HT-29 (cell line): Measurements from ENCODE around the gene PRKAR2A. TPM values are rescaled to one million over a fixed set of nuclear protein-coding genes. Genes with fewer than 3 reads are reported as not detected.

Source experiments
- DNase-seq: peaks from one replicate; pipeline ENCODE4 v3.0.0-alpha.2; 2015; ENCODE audit warnings: low spot score
- total RNA-seq: library from RNA; depleted of rRNA; stranded (reverse); fragments of >200 nt; shearing (Covaris generic); gene quantifications from 2 replicates; pipeline ENCODE4 v1.2.3, GENCODE V29; 2014; rRNA removed

The PRKAR2A gene
- 54.9 and 56.2 TPM in 2 replicates for total RNA-seq

GRCh38 chr3:48847504-48848423 is at the start of gene PRKAR2A:
Gene PRKAR2A, minus strand, starts transcription at chr3:48847874. Its CDS starts 278 bp downstream, at chr3:48847596.
- peak; percentile 84 for DNase-seq

GRCh38 chr3:48896936-48897335 is 49.3 kb upstream of the PRKAR2A start:
- no peak for DNase-seq

GRCh38 chr3:48894516-48894915 is 46.8 kb upstream of the PRKAR2A start:
- DNase-seq: no peak

- DNase-seq: no peak
These were observed 43.9 kb upstream of the PRKAR2A start for GRCh38 chr3:48891606-48892005.

- no peak for DNase-seq
These were observed 38.1 kb upstream of the PRKAR2A start for GRCh38 chr3:48885753-48886152.

- DNase-seq: no peak
These were observed 34.0 kb upstream of the PRKAR2A start for GRCh38 chr3:48881652-48882114.

- DNase-seq: no peak
These were observed 33.3 kb upstream of the PRKAR2A start for GRCh38 chr3:48881006-48881405.

GRCh38 chr3:48879994-48880377 is 32.3 kb upstream of the PRKAR2A start:
- no peak for DNase-seq

- no peak for DNase-seq
These were observed 31.8 kb upstream of the PRKAR2A start for GRCh38 chr3:48879307-48879993.

GRCh38 chr3:48877671-48878070 is 30.0 kb upstream of the PRKAR2A start:
- DNase-seq: no peak

- DNase-seq: no peak
These were observed 15.4 kb upstream of the PRKAR2A start for GRCh38 chr3:48863122-48863521.

GRCh38 chr3:48859206-48859605 is 11.5 kb upstream of the PRKAR2A start:
- DNase-seq: no peak

- no peak for DNase-seq
These were observed 11.0 kb upstream of the PRKAR2A start for GRCh38 chr3:48858709-48859108.

- DNase-seq: no peak
These were observed 10.0 kb upstream of the PRKAR2A start for GRCh38 chr3:48857641-48858040.

GRCh38 chr3:48856469-48856868 is 8.8 kb upstream of the PRKAR2A start:
- DNase-seq: no peak

- DNase-seq: no peak
These were observed 8.2 kb upstream of the PRKAR2A start for GRCh38 chr3:48855681-48856447.

- no peak for DNase-seq
These were observed 4.5 kb upstream of the PRKAR2A start for GRCh38 chr3:48852151-48852550.

- DNase-seq: no peak
These were observed 3.7 kb upstream of the PRKAR2A start for GRCh38 chr3:48851407-48851806.

- no peak for DNase-seq
These were observed 1.3 kb upstream of the PRKAR2A start for GRCh38 chr3:48848816-48849515.

- DNase-seq: peak; percentile 69
These were observed 596 bp downstream of the PRKAR2A start for GRCh38 chr3:48847053-48847503.

GRCh38 chr3:48845170-48845569 is 2.5 kb downstream of the PRKAR2A start:
- no peak for DNase-seq
